Measurements from ENCODE around the gene RAB6B.

The RAB6B gene

DNA sequence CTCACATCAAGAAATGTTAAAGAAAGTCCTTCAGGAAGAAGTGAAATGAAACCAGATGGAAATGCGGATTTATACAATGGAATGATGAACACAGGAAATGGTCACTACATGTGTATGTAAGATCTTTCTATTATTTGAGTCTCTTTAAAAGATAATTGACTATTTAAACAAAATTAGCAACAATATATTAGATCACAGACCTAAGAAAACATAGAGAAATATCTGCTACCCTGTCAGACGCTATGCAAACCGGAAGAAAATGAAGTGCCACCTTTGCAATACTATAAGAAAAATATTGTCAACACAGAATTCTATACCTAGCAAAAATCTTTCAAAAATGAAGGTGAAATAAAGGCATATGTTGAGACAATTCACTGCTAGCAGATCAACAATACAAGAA lies 17.2 kb downstream of the RAB6B start:
- no peak for DNase-seq

- no peak for DNase-seq
Observed at GRCh38 chr3:133877221-133877620, 18.5 kb downstream of the RAB6B start.

DNA sequence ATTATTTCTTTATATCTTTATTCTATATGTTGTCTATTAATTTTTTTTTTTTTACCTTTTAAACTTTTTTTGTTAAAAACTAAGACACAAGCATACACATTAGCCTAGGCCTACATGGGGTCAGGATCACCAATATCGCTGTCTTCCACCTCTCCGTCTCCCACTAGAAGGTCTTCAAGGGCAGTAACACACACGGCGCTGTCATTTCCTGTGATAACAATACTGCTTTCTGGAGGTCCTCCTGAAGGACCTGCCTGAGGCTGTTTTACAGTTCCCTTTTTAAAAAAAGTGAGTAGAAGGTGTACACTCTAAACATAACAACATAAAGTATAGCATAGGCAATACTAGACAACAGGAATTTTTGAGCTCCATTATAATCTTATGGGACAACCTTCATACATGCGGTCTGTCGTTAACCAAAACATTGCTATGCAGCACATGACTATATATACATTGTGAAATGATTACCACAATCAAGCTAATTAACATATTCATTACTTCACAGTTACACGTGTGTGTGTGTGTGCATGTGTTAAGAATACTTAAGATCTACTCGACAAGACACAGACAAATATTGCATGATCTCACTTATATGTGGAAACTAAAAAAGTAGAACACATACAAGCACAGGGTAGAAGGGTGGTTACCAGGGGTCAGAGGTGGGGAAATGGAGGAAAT lies 20.8 kb downstream of the RAB6B start:
- DNase-seq = no peak

DNA sequence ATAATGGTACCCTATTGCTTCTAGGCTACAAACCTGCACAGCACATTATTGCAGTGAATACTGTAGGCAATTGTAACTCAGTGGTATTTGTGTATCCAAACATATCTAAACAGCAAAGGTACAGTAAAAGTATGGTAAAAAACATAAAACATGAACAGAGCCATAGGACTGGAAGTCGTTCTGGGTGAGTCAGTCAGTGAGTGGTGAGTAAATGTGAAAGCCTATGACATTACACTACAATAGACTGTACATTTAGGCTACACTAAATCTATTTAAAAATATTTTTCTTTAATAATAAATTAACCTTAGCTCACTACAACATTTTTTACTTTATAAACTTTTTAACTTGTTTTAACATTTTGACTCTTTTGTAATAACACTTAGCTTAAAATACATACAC lies 21.3 kb downstream of the RAB6B start:
- no peak for DNase-seq

GRCh38 chr3:133872781-133873180 lies 22.9 kb downstream of the RAB6B start:
- no peak for DNase-seq

- DNase-seq = no peak
Observed at GRCh38 chr3:133872161-133872560, 23.5 kb downstream of the RAB6B start.

- DNase-seq = no peak
Observed at GRCh38 chr3:133871368-133872090, 24.2 kb downstream of the RAB6B start.

DNA sequence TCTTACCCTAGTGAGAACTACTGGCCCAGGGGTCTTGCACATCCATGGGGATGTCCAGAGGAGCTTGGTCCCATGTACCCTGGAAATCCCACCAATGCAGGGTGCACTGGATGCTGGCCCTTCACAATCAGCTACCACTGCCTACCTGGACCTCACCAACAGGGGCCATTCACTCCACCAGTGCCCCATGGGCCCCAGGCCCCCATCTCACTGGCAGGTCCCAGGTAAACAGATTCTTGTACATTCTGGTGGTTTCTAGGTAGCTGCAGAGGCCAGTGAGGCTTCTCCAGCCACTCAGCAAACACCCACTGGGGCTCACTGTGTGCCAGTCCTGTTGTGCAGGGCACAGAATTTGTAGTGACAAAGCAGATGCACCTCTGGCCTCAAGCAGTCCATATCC lies 24.9 kb downstream of the RAB6B start:
- no peak for DNase-seq

GRCh38 chr3:133869586-133869985 lies 26.1 kb downstream of the RAB6B start:
- no peak for DNase-seq

GRCh38 chr3:133868758-133869475 lies 26.8 kb downstream of the RAB6B start:
- DNase-seq = no peak

GRCh38 chr3:133868186-133868585 lies 27.5 kb downstream of the RAB6B start:
- DNase-seq = no peak

GRCh38 chr3:133866141-133866540 lies 29.5 kb downstream of the RAB6B start:
- DNase-seq = no peak

GRCh38 chr3:133865136-133865855 lies 30.4 kb downstream of the RAB6B start:
- no peak for DNase-seq

- DNase-seq = no peak
Observed at GRCh38 chr3:133864616-133865015, 31.1 kb downstream of the RAB6B start.

- no peak for DNase-seq
Observed at GRCh38 chr3:133863911-133864310, 31.8 kb downstream of the RAB6B start.

DNA sequence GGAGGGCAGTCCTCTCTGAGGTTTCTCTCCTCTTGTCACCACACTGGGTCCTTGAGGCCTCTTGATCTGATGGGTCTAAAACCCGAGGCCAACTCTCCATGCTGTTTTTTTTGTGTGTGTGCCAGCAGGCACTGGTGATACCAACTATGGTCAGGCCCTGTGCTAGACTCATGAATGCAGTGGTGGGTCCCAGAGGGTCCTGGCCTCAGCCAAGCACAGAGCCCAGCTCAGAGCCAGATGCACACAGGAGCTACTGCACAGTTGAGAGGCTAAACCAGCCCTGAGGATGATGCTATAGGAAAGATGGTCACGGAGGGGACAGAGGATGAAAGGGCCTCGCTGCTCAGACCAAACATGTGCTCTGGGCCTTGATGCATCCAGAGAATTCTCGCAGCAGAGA lies 33.5 kb downstream of the RAB6B start:
- DNase-seq = no peak

GRCh38 chr3:133860519-133860918 lies 35.2 kb downstream of the RAB6B start:
- DNase-seq = no peak

GRCh38 chr3:133859381-133860234 lies 36.1 kb downstream of the RAB6B start:
- DNase-seq = no peak

- DNase-seq = no peak
Observed at GRCh38 chr3:133857767-133858166, 37.9 kb downstream of the RAB6B start.

DNA sequence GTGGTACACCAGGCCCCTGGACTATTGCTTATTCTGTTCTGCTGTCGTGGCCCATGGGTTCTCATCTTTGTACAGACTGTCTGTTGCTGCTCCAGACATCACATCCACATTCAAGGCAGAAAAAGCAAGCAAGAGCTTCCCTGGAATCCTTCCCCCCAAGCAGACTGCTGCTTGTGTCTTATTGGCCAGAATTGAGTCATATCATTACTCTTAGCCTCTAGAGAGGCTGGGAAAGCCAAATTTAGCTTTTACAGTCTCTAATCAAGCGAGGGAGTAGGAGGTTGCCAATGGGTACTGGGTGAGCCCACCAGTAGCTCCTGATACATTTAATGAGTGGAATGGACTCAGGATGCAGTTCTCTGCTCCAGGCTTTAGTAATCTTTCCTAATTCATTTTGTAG lies 39.4 kb downstream of the RAB6B start:
- DNase-seq = no peak

- DNase-seq = no peak
Observed at GRCh38 chr3:133855772-133856171, 39.9 kb downstream of the RAB6B start.

- no peak for DNase-seq
Observed at GRCh38 chr3:133855002-133855370, 40.7 kb downstream of the RAB6B start.
